Neural progenitor cell (in vitro differentiated cells): ENCODE measurements around the gene XRCC1.

Source experiments
- EZH2 ChIP-seq: fragments of 200-600 bp; sonication (generic); IDR thresholded peaks from 2 replicates; pipeline ENCODE4 v1.6.1; 2017; ENCODE audit warnings: antibody characterized with exemption, mild to moderate bottlenecking, moderate library complexity
- EZH2phosphoT487 ChIP-seq: fragments of 200-600 bp; sonication (generic); IDR thresholded peaks from 2 replicates; pipeline ENCODE4 v1.6.1; 2017; ENCODE audit warnings: antibody characterized with exemption
- TF ChIP-seq, protein P1 (sequence below): fragments of 200-600 bp; sonication (generic); IDR thresholded peaks from 2 replicates; pipeline ENCODE4 v1.5.1; 2017; ENCODE audit warnings: antibody characterized with exemption, mild to moderate bottlenecking

GRCh38 chr19:43589678-43590077 lies 14.4 kb upstream of the XRCC1 start:
- TF ChIP-seq, protein P1, sequence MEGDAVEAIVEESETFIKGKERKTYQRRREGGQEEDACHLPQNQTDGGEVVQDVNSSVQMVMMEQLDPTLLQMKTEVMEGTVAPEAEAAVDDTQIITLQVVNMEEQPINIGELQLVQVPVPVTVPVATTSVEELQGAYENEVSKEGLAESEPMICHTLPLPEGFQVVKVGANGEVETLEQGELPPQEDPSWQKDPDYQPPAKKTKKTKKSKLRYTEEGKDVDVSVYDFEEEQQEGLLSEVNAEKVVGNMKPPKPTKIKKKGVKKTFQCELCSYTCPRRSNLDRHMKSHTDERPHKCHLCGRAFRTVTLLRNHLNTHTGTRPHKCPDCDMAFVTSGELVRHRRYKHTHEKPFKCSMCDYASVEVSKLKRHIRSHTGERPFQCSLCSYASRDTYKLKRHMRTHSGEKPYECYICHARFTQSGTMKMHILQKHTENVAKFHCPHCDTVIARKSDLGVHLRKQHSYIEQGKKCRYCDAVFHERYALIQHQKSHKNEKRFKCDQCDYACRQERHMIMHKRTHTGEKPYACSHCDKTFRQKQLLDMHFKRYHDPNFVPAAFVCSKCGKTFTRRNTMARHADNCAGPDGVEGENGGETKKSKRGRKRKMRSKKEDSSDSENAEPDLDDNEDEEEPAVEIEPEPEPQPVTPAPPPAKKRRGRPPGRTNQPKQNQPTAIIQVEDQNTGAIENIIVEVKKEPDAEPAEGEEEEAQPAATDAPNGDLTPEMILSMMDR = no peak
- TF ChIP-seq EZH2phosphoT487 = no peak
- no peak for TF ChIP-seq EZH2
